ENCODE measurements around the gene ERLIN1. TPM values are rescaled to one million over a fixed set of nuclear protein-coding genes. Genes with fewer than 3 reads are reported as not detected.

The ERLIN1 gene
- total RNA-seq, 1 experiment from 2014 or later: 54.9 TPM

GRCh38 chr10:100163704-100164621, 21.9 kb downstream of the ERLIN1 start:
- no TSS peak for BruUV-seq (replicated peaks)
- POLR2A ChIA-PET (ENCODE audit: low non-redundant PET): no interaction called here
- CTCF ChIA-PET: no interaction called here
- Histone ChIP-seq H3K4me1 (ENCODE audit: insufficient read depth, low read length, poor library complexity, severe bottlenecking) (peaks cover 6% of the 10 kb centered on the region), H3K36me3 (ENCODE audit: insufficient read depth, low read length, poor library complexity, severe bottlenecking) (peaks cover 41% of the 10 kb centered on the region), H3K27ac (ENCODE audit: low read depth, low read length, poor library complexity, severe bottlenecking) (peak overlapping the region; percentile 46), H3K9me3 (ENCODE audit: low read depth, low read length, poor library complexity, severe bottlenecking) (peaks cover 3% of the 10 kb centered on the region), H3K27me3 (replicated peaks; ENCODE audit: insufficient read depth, low read depth, low read length, poor library complexity) (no peaks in the 10 kb centered on the region), H3K4me3 (ENCODE audit: low read depth, low read length, poor library complexity, severe bottlenecking) (no peak overlapping the region)
- DNase-seq (ENCODE audit: low spot score): no peak
- TF ChIP-seq CTCF (conservative IDR thresholded peaks at IDR 0.05; ENCODE audit: low read depth, low read length) (no peak), EZH2 (IDR thresholded peaks at IDR 0.05; ENCODE audit: borderline replicate concordance, low read depth, low read length, poor library complexity, severe bottlenecking) (no peak)
- intact Hi-C loops (cut with micrococcal nuclease; ENCODE audit: unreplicated experiment): no loop called here

DNA sequence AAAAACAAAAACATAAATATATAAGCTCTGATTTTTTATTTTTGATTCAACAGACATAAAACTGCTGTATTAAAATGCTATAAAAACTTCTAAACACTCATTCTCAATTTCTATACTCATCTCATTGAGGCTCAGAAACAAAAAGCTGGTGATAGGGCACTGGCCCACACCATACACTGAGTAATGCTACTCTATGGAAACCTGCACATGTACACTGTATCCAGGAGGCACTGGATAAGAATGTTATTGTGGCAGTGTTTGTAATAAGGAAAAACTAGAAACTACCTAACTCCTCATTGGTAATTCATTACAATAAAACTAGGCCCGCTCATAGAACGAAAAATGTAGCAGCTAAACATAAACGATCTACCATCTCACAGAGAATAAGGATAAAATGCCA, 23.1 kb downstream of the ERLIN1 start:
- ChIA-PET CTCF (no interaction called here), POLR2A (ENCODE audit: low non-redundant PET) (no interaction called here)
- Histone ChIP-seq H3K36me3 (ENCODE audit: insufficient read depth, low read length, poor library complexity, severe bottlenecking) (peaks cover 46% of the 10 kb centered on the region), H3K4me3 (ENCODE audit: low read depth, low read length, poor library complexity, severe bottlenecking) (no peak overlapping the region), H3K4me1 (ENCODE audit: insufficient read depth, low read length, poor library complexity, severe bottlenecking) (peaks cover 6% of the 10 kb centered on the region), H3K9me3 (ENCODE audit: low read depth, low read length, poor library complexity, severe bottlenecking) (peaks cover 3% of the 10 kb centered on the region), H3K27ac (ENCODE audit: low read depth, low read length, poor library complexity, severe bottlenecking) (no peak overlapping the region), H3K27me3 (replicated peaks; ENCODE audit: insufficient read depth, low read depth, low read length, poor library complexity) (no peaks in the 10 kb centered on the region)
- no peak for DNase-seq (ENCODE audit: low spot score)
- TF ChIP-seq CTCF (conservative IDR thresholded peaks at IDR 0.05; ENCODE audit: low read depth, low read length) (no peak), EZH2 (IDR thresholded peaks at IDR 0.05; ENCODE audit: borderline replicate concordance, low read depth, low read length, poor library complexity, severe bottlenecking) (no peak)
- no TSS peak for BruUV-seq (replicated peaks)
- intact Hi-C loops (cut with micrococcal nuclease; ENCODE audit: unreplicated experiment): no loop called here

DNA sequence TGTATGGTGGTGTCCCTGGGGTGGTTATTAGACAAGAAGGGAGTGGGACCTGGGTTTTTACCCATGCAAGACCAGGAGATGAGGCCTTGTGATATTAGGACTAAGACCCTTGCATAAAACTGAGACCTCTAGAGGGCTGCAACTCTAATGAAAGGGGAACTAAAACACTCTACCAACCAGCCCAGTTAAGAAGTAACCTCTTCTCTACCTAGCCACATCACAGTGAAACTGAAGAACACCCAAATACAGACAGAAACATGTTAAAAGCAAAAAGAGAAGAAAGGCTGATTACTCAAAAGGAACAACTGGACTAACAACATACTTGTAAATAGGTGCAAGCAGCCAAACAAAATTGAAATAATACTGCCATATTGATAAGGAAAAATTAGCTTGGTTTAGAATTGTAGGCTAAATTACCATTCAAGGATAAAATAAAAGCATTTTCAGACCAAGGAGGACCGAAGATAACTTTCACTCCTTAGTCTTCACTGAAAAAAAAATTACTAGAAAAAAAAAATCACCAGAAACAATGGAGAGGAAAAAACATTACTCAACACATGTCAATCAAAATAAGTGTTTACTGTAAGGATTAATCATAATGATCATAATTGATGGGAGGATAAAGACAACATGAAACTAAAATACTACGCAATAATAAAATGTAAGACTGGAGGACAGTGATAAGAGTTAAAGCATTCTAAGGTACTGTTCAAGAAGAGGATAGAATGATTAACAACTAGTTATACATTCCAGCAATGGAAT, 27.6 kb downstream of the ERLIN1 start:
- no peak overlapping the region for H3K4me3 ChIP-seq (ENCODE audit: low read depth, low read length, poor library complexity, severe bottlenecking)
- H3K4me1 ChIP-seq (ENCODE audit: insufficient read depth, low read length, poor library complexity, severe bottlenecking): no peaks in the 10 kb centered on the region
- H3K27me3 ChIP-seq (replicated peaks; ENCODE audit: insufficient read depth, low read depth, low read length, poor library complexity): no peaks in the 10 kb centered on the region
- ChIA-PET CTCF (interaction anchor here (0.5 to 0.6 kb wide), 2 partner anchors 109 to 491 kb away, joined by 3 read pairs; no protein-coding TSS in a partner anchor), POLR2A (ENCODE audit: low non-redundant PET) (no interaction called here)
- no peak for DNase-seq (ENCODE audit: low spot score)
- BruUV-seq (replicated peaks): no TSS peak
- H3K27ac ChIP-seq (ENCODE audit: low read depth, low read length, poor library complexity, severe bottlenecking): no peak overlapping the region
- TF ChIP-seq CTCF (conservative IDR thresholded peaks at IDR 0.05; ENCODE audit: low read depth, low read length): no peak
- no peak for TF ChIP-seq EZH2 (IDR thresholded peaks at IDR 0.05; ENCODE audit: borderline replicate concordance, low read depth, low read length, poor library complexity, severe bottlenecking)
- peaks cover 3% of the 10 kb centered on the region for H3K9me3 ChIP-seq (ENCODE audit: low read depth, low read length, poor library complexity, severe bottlenecking)
- H3K36me3 ChIP-seq (ENCODE audit: insufficient read depth, low read length, poor library complexity, severe bottlenecking): peaks cover 73% of the 10 kb centered on the region
- intact Hi-C loops (cut with micrococcal nuclease; ENCODE audit: unreplicated experiment): no loop called here
